ENCODE data around the gene CNTRL.

The CNTRL gene

GRCh38 chr9:121206516-121207370 lies 132.0 kb downstream of the CNTRL start:
- DNase-seq = no peak

GRCh38 chr9:121207371-121207940 lies 132.7 kb downstream of the CNTRL start:
- DNase-seq = no peak

- DNase-seq = no peak
Measured at GRCh38 chr9:121210536-121210935, 135.8 kb downstream of the CNTRL start.

GRCh38 chr9:121213136-121213806 lies 138.5 kb downstream of the CNTRL start:
- DNase-seq = peak; percentile 90

GRCh38 chr9:121214005-121214404 lies 139.2 kb downstream of the CNTRL start:
- DNase-seq = no peak

DNA sequence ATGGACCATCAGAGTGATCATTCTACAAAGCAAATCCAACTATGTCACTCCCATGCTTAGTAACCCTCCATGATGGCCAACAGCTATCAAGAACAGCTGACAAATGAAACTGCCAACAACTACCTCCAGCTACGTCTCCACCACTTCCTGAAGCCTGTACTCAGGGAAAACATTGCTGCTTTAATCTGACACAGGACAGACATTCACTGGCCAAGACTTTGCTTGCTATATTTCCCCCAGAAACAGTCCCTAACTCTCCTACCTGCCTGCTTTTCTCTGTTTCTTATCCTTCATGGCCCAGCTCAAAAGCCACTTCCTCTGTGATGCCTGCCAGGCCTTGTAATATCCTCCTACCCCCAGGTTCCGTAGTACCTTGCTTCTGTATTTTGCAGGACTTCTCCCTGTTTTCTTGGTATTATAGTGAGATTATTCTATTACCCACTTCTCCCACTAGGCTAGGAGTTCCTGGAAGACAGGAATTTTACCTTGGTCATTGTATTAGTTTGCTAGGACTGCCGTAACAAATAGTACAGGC lies 141.6 kb downstream of the CNTRL start:
- DNase-seq = no peak

- no peak for DNase-seq
Measured at GRCh38 chr9:121217609-121218292, 143.0 kb downstream of the CNTRL start.

DNA sequence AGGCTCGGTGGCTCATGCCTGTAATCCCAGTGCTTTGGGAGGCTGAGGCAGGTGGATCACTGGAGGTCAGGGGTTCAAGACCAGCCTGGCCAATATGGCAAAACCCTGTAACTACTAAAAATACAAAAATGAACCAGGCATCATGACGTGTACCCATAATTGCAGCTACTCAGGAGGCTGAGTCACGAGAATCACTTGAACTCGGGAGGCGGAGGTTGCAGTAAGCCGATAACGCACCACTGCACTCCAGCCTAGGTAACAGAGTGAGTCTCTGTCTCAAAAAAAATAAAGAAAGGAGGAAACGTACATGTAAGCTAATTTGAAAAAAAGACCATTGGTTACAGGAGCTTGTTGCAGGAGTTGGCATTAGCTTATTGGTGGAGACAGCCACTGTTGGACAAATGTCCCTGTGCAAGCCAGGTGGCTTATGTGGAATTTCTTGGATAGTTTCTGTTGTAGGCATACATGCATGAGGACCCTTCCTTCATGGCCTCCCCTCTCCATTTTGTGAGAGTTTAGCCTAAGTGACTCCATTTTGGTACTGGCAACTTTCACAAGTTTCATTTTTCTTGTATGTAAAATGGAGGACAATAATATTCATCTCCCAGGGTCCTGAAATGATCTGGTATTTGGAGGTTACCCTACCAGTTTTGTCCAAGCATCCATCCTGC lies 143.7 kb downstream of the CNTRL start:
- DNase-seq = no peak

DNA sequence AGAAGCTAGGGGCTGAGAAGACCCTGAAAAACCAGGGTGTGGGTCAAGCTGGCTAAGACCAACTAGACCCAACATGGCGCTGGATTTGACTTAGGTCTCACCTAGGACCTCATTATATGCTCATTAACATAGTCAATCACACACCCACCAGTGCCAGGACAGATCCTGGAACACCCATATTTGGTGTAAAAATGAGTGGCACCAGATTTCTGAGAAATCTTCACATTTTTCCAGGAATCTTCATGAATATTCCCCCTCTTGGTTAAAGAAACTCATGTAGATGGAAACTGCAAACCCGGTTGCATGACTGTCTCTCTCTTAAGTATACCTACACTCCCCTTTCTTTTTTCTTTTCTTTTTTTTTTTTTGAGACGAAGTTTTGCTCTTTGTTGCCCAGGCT lies 144.8 kb downstream of the CNTRL start:
- no peak for DNase-seq

- DNase-seq = peak; percentile 49
Measured at GRCh38 chr9:121220996-121221663, 146.4 kb downstream of the CNTRL start.

DNA sequence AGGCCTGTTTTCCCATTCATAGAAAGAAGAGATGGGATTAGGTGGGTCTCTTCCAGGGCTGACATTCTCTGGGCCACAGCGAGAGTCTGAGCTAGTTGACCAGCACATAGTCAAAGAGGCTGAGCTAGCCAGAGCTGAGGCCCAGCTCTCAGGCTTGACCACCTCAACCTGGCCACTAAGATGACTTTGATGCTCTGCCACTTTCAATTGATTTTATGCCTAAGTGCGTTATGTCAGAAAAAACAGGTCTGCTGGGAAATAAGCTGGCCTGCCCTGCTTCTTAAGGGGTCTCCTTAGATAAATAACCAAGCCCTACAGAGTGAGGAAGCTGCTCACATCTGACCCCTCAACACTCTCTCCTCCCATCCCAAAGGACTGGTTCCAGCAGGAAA lies 146.9 kb downstream of the CNTRL start:
- no peak for DNase-seq

DNA sequence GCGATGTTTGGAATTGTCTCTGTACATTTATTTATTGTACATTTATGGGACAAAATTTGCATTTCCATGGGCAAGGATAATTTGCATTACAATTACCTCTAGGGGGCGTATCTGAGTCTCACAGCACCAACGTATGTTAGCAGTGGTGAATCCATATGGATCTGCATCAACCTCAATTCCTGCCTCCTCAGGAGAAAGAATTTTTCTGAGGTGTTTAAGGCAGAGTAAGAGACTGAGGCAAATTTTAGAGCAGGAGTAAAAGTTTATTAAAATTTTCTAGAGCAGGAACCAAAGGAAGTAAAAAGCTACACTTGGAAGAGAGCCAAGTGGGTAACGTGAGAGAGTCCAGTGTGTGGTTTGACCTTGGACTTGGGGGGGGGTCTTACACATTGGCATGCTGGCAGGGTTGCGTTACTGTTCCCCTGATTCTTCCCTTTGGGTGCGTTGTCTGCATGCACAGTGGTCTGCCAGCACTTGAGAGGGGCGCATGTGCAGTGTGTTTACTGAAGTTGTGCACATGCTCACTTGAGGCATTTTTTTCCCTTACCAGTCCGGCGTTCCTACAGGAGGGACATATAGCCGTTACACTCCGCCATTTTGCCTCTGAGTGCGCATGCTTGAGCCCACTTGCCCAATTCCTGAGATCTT lies 147.9 kb downstream of the CNTRL start:
- DNase-seq = no peak

DNA sequence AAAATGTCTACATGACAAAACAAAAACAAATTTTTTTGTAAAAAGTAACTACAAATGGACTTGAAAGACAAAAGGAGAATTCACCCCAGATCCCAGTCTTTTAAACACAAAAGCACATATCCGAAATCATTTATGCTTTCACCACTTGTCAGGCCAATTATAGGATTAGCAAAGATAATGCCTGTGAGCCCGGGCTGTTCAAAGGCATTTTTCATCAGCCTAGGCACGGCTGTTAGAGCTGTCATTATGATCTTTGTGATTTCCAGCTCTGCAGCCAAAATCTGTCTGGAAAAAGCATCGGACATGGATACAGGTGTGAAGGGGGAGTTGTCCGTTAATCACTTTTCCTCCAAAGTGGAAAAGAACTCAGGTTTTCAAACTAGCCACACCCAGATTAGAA lies 150.5 kb downstream of the CNTRL start:
- no peak for DNase-seq

- DNase-seq = no peak
Measured at GRCh38 chr9:121226175-121226574, 151.4 kb downstream of the CNTRL start.
